HL-60 (cell line): ENCODE data around the gene NEK2.
"Not testable (repeated sequence)": the region's sequence is repeated elsewhere in the genome, so short reads cannot be mapped to it uniquely, and the experiment has no call there.

Source experiments
- DNase-seq, 2 experiments: peaks; one replicate each; pipeline ENCODE4 v3.0.0-alpha.2; 2010 to 2020; ENCODE audit warnings: low read depth in 1 of 2, low spot score in 1 of 2
- H3K27ac ChIP-seq: fragments of 250-450 bp; sonication (Bioruptor Pico); replicated peaks from 2 replicates; pipeline ENCODE4 v1.5.1; 2020; ENCODE audit warnings: mild to moderate bottlenecking, moderate library complexity
- H3K27me3 ChIP-seq: fragments of 250-450 bp; sonication (Bioruptor Pico); 2 replicates; pipeline ENCODE4 v1.5.1; 2021; ENCODE audit warnings: mild to moderate bottlenecking, moderate library complexity; ENCODE audit not compliant: insufficient read depth, poor library complexity, severe bottlenecking
- H3K4me3 ChIP-seq: replicated peaks from 2 replicates; pipeline ENCODE4 v1.5.1; 2011; ENCODE audit warnings: mild to moderate bottlenecking, control low read depth, low read length; ENCODE audit not compliant: insufficient read depth
- CTCF ChIP-seq: IDR thresholded peaks from one replicate; pipeline ENCODE4 v1.5.1; 2011; ENCODE audit warnings: low read length, control low read depth, inconsistent platforms; ENCODE audit not compliant: insufficient read depth
- GABPA ChIP-seq: IDR thresholded peaks from 2 replicates; pipeline ENCODE4 v1.6.1; 2012; ENCODE audit warnings: low read depth
- POLR2AphosphoS5 ChIP-seq: IDR thresholded peaks from 2 replicates; pipeline ENCODE4 v1.6.1; 2012; ENCODE audit warnings: low read depth
- SPI1 ChIP-seq: IDR thresholded peaks from 2 replicates; pipeline ENCODE4 v1.6.1; 2012; ENCODE audit warnings: low read depth, mild to moderate bottlenecking, borderline replicate concordance
- TF ChIP-seq, protein P1 (sequence below): IDR thresholded peaks from 2 replicates; pipeline ENCODE4 v1.6.1; 2012; ENCODE audit warnings: low read depth; ENCODE audit not compliant: insufficient replicate concordance

NEK2 gene

DNA sequence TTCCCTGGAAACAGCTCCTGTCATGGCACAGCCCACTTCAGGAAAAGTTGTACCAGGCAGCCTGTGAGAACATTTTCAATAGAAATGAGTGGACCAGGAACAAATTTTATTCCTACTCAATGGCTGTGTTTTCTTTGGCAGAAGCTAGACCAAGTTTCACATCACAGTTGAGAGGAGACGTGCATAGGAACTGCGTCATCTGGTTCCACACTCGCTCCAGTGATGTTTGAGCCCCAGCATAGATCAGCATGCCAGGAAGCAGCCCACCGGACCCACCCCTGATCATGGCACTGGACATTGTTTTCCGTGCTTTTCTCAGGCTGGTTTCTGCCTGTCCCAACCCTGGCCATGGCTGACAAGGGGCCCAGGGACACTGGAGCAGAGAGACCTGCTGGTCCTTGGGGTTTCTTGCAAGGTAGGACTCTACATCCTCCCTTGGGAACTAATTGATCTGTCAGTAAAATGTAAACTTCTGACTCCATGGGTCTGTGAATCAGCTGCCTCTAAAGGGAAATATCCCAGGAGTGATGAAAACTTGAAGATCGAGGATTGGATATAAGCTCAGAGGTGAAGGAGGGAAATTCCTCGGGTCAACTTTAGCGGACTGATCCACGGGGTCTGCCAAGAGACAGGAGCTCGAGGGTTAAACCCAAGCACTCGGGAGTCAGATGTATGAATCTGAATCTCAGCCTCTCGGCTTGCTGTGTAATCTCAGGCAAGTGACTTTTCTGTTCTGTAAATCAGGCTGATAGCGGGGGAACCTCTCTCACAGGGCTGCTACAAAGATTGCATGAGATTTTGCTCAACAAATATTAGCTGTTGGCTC, 35.7 kb downstream of the NEK2 start:
- Histone ChIP-seq H3K4me3 (no peak overlapping the region), H3K27ac (no peak overlapping the region), H3K27me3 (no peaks in the 10 kb centered on the region)
- no peak for DNase-seq
- no peak for TF ChIP-seq SPI1

DNA sequence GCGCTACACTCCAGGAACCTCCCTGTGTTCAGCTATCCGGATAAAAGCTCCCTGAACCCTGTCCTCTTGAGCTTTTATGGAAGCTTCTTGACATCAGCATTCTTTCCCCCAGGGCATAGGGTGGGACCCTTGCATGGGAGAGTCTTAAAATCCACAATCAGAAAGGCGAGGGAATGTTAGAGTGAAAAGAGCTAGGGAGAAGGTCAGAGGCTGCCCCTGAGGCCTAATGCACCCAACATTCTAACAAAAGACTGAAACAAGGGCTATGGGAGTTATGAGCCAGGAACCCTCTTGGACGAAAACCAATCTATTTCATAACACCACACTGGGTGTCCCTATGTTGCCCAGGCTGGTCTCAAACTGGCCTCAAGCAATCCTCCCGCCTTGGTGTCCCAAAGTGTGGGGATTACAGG, 36.7 kb downstream of the NEK2 start:
- no peak overlapping the region for H3K27ac ChIP-seq

GRCh38 chr1:211638246-211638645, 37.2 kb downstream of the NEK2 start:
- no peak for TF ChIP-seq CTCF
- no peak for TF ChIP-seq GABPA
- no peak for TF ChIP-seq SPI1
- TF ChIP-seq, protein P1, sequence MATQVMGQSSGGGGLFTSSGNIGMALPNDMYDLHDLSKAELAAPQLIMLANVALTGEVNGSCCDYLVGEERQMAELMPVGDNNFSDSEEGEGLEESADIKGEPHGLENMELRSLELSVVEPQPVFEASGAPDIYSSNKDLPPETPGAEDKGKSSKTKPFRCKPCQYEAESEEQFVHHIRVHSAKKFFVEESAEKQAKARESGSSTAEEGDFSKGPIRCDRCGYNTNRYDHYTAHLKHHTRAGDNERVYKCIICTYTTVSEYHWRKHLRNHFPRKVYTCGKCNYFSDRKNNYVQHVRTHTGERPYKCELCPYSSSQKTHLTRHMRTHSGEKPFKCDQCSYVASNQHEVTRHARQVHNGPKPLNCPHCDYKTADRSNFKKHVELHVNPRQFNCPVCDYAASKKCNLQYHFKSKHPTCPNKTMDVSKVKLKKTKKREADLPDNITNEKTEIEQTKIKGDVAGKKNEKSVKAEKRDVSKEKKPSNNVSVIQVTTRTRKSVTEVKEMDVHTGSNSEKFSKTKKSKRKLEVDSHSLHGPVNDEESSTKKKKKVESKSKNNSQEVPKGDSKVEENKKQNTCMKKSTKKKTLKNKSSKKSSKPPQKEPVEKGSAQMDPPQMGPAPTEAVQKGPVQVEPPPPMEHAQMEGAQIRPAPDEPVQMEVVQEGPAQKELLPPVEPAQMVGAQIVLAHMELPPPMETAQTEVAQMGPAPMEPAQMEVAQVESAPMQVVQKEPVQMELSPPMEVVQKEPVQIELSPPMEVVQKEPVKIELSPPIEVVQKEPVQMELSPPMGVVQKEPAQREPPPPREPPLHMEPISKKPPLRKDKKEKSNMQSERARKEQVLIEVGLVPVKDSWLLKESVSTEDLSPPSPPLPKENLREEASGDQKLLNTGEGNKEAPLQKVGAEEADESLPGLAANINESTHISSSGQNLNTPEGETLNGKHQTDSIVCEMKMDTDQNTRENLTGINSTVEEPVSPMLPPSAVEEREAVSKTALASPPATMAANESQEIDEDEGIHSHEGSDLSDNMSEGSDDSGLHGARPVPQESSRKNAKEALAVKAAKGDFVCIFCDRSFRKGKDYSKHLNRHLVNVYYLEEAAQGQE: no peak
- no peak for TF ChIP-seq POLR2AphosphoS5
- H3K4me3 ChIP-seq: no peak overlapping the region
- DNase-seq: no peak
- no peaks in the 10 kb centered on the region for H3K27me3 ChIP-seq
- no peak overlapping the region for H3K27ac ChIP-seq

More for the DNA sequence above, 36.7 kb downstream of the NEK2 start:
- DNase-seq: no peak
- no peak overlapping the region for H3K4me3 ChIP-seq
- no peak for TF ChIP-seq GABPA
- TF ChIP-seq, protein P1: no peak
- TF ChIP-seq SPI1: no peak
- no peak for TF ChIP-seq POLR2AphosphoS5
- TF ChIP-seq CTCF: no peak
- no peaks in the 10 kb centered on the region for H3K27me3 ChIP-seq

- TF ChIP-seq SPI1 (no peak), POLR2AphosphoS5 (no peak)
- DNase-seq: no peak
- no peak overlapping the region for H3K27ac ChIP-seq
- no peaks in the 10 kb centered on the region for H3K27me3 ChIP-seq
- H3K4me3 ChIP-seq: no peak overlapping the region
Observed at GRCh38 chr1:211637066-211637465, 38.4 kb downstream of the NEK2 start.

- not testable (repeated sequence) for H3K27me3 ChIP-seq, H3K27ac ChIP-seq, H3K4me3 ChIP-seq, DNase-seq
Observed at GRCh38 chr1:211636575-211637029, 38.8 kb downstream of the NEK2 start.
